ENCODE measurements around the gene TENT5A.

Gene TENT5A

DNA sequence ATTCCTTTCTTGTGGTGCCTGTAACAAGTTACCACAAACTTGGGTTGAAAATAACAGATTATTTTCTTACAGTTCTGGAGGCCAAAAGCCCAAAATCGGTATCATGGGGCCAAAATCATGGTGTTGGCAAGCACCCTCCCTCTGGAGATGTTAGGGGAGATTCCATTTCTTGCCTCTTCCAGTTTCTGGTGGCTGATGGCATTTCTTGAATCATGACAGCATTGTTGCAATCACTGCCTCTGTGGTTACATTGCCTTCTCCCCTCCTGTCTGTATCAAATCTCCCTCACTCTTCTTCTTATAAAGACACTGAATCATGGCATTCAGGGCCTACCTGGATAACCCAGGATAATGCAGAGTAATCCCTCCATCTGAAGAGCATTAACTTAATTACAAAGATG, 17.9 kb upstream of the TENT5A start:
- DNase-seq, result no peak

DNA sequence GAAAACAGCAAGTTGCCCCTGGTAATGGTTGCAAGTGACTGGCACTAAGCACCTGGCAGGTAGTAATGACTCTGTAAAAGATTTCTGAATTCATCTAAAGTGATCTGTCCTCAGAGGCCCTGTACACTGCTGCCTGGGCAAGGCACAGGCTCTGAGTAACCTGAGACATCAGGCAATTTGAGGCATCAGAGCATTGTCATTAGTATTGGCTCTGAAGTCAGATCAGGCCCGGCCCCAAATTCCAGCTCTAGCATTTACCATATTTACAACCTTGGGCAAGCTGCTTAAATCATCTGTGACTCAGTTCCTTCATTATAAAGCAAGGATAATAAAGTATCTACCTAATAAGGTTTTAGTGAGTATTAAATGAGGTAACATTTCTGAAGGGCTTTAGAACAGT, 17.3 kb upstream of the TENT5A start:
- DNase-seq, result no peak

DNA sequence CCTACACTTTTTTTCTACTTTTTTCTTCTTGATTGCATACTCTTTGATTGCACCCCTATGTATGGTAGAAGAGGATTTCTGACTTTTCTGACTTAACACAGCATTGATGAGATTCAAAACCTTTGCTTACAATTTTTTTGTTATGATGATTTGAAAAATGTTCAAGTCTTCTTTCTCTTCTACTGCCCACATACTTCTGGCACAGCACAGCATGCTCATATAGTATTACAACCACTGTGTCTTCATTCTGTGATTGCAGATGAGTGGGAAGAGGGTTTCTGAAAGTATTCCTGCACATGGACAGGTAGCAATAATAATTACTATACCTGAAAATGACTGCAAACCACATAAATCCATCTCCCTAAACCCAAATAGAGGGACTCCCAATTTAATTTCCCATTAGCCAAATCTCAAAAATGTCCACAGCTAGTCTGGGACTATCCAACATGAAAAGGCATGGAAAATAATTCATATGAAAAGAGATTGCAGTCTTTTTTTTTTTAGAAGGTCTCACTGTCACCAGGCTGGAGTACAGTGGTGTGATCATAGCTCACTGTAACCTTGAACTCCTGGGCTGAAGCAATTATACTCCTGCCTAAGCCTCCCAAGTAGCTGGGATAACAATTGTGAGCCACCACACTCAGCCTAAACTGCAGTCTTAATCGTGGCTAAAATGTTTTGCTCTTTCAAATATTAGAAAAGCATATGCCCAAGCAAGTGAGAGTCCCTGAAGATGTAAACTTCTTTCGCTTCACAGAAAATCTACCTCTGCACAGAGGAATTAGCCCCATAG, 15.9 kb upstream of the TENT5A start:
- DNase-seq, result no peak

DNA sequence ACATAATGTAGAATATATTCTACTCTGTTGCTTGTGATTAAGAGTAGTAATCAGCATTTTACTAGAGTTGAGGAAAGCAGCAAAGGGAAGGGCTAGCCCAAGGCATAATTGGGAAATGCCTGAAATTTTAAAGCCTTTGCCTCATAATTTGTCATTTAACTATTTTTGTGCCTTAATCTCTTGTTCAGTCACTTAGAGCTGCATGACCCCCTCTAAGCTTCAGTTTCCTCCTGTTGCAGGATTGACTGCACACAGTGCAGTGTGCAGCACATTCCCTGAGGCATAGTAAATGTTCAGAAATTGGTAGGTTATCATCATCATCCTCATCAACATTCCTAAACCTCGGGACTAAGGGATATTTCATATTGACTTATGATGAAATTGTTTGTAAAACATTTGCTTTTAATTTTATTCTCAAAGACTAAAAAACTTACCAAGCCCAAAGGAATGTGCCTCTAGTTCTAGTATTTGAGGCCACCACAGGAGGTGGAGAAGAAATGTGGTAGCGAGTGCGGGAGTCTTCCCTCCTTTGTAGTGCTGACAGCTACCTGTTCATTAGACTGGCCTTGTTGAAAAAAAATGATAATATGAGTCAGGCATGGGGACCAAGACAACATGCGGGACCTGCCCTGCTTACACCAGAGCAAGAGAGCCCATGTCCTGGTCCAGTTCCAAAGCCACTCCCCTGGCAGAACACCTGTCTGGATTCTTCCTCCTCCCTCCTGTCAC, 14.8 kb upstream of the TENT5A start:
- no peak for DNase-seq

DNA sequence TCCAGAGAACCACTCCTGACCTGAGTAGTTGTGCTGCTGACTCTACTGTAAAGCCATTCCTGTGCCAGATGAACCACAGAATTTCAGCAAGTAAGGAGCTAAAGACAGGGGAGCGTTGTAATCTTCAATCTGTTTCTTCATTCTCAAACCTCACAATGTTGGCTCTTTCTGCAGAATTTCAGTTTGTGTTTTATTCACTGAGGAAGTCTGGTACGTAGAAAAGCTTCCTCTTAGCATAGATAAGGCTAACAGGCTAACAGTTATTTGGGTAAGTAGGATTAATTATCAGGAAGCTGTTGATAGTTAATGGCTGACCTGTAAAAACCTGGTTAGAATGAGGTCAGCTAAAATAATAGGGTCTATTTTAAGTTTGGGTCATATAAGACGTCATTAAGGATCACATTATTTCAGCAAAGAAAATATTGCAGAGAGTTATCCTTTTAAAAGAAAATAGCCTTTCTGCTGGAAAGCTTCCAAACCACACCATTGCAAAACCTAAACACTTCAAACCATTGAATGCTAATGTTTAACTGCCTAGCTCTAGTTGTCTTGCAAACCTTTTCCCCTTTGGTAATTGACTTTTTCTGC, 14.1 kb upstream of the TENT5A start:
- peak; percentile 54 for DNase-seq

DNA sequence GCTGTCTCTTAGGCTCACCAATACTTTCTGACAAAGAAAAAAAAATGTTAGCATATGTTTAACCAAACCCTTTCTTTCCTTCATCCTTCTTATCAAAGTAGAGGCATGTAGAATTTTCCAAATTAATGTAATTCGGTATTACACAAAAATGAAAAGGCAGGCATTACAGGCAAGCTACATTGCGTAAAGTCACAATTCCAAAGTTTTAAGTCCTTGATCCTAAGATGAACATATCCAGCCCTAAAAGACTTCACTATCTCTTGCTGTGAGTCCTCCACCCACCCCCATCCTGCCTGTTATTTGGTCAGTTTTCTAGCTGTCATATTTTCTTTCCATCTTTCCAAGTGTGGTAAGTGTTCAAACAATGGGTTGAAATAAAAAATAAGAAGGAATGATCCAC, 12.1 kb upstream of the TENT5A start:
- DNase-seq, result no peak

DNA sequence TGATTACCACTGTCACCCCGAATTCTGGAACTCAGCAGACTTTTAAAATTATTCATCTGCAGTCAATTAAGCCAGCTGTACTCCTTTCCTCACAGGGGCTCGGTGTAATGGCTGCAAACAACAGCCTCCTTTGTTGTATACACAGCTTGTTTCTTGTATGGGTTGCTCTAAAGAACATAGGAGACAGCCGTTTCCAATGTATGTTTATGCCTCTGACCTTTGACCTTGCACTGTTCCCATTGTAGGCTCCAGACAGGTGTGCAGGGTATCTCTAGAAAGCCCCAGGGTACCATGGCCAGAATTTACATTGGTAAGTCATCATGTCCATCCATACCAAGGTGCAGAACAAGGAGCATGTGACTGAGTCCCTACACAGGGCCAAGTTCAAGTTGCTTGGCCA, 11.5 kb upstream of the TENT5A start:
- no peak for DNase-seq

DNA sequence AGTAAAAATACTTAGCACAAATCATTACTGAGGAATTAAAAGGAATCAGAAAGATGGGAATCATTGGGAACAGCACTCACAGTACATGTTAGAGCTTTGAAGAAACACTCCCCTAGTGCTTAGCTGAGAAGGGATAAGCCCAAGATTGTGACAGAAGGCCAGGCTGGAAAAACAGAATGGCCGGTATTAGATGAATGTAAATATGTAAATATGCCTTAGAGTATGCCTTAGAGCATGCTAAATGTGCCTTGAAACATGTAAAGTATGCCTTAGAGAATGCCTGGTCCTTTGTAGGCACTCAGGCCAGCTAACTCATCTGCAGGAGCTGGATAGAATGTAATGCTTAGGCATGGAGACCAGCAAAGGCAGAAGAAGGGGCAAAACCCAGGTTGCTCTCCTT, 10.6 kb upstream of the TENT5A start:
- DNase-seq, result no peak

DNA sequence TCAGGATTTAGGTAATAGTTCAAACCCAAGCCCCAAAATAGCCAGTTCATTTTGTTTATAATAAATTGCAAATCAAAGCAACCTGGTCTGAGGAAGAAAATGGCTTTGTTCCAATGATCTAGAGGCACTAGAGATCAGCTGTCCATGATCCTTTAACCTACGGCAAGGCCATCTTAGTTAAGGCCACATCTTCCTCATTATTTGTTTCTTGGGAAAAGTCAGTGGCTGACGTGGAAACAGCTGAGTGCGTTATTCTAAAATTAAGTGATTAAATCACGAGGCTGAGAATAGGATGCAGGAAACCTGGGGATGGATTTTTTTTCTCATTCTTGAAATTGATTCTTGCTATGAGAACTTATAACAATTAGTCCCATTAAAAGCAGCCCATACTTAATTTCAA, 10.1 kb upstream of the TENT5A start:
- DNase-seq, result no peak

DNA sequence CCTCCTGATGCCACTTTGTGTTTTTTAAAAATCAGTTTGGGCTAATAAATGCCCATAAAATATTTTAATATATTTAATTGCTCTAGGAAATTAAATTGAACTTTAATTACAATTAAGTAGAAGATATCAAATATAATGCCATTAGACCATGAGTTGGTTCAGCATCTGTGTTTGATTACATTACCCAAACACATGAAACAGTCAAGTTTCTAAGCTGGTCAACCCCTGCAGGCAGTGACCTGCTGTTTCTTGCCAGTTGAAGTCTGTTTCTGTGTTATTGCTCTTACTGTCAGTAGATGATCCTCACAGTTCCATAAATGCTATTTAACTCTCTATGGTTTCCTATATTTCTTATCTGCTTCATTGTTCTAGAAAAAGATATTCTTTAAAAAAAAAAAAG, 9.7 kb upstream of the TENT5A start:
- no peak for DNase-seq

DNA sequence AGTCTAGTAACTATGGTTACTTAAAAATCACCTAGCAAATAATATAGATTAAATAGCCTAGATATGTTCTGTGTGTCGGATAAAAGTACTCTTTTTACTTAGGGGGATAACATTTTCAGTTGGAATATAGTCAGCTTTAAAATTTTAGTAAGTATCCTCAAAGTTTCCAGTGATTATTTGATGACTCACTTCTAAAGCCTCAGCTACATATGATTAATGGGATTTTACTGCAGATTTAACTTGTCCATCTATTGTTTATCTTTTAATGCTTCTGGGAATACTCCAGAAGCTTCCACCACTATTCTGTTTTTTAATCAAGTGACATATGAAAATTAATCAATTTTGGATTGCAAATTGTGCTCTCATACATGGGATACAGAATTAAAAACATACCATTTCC, 8.7 kb upstream of the TENT5A start:
- no peak for DNase-seq

DNA sequence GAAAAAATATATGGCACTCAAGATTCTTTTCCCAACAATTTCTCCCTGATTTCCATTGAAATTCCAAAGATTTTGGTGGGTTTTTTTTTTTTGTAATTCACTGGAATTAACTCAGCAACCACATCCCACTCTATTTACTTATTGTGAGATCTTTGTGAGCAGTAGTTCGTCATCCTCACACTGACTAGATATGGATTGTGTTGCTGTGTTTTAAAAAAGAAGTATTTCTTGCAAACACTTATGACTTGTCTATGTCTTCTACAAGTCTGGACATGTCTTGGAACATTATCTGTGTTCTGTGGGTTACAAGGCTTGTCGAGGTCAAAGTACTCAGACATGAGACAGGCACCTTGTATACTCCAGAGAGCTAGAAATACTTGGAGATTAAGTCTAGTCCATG, 7.3 kb upstream of the TENT5A start:
- no peak for DNase-seq

DNA sequence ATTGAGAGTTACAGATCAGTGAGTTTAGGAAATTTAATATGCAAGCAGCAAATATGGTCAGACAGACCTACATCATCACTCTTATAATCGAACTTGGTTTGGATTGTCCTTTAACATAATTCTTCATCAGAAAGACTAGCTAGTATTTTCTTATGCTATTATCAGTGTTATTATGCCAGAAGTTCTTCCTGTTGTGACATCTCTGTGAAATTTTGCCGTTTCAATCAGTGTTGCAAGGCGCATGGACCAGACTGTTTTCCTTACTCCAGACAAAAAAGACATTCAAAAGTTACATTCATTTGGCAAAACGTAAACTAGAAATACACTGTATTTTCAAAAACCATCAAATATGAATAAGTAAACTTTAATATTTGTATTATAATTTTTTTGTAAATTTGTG, 5.7 kb upstream of the TENT5A start:
- no peak for DNase-seq

DNA sequence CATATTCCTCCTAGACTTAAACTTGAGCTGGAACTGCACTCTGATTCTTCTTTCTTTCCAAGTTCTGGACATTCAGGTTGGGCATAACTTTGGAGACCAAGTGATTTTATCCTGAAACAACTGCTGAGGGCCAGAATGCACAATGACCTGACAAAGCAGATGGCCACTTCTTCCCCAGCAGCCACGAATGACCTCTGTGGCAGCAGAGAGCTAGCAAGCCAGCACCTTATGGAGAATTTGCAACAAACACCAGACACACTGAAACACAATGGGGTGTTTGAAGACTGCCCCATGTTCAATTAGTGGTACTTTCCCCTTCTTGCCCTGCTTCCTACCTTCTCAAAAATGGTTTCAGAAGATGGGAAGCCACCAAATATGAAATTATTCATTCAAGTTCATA, 4.2 kb upstream of the TENT5A start:
- DNase-seq, result no peak

DNA sequence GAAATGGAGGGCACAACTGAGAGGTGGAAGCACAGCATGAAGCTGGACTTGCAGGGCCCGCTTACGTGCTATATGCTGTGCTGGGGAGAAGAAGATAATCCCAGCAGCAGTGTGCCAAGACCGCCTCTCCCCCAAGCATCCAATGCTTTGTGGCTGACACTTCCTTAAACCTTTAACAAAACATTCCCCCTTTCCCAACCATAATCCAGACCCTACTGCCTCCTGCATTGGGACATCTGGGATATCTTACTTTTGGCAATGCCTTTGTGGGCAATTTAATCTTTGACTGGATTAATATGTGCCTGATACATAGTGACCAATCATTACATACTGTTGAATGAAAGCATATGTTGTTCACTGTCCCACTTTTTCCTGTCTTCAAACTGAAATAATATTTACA, 3.1 kb upstream of the TENT5A start:
- DNase-seq, result peak; percentile 33

DNA sequence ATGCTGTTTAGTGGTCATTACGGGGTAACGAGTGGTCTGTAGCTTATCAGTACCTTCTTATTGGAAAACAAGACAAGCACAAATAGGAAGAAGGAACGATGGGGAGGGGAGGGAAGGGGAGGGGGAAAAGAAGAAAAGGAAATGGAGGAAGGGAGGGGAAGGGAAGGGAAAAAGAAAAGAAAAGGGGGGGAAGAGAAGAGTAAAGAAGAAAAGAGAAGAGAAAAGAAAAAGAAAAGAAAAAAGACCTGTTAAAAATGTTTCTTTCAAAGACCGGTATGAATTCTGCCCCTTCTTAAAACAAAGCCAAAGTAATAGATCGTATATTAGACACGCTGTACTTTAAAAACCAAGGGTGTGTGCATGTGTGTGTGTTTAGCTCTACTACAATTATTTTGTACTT, 2.4 kb upstream of the TENT5A start:
- DNase-seq, result no peak

DNA sequence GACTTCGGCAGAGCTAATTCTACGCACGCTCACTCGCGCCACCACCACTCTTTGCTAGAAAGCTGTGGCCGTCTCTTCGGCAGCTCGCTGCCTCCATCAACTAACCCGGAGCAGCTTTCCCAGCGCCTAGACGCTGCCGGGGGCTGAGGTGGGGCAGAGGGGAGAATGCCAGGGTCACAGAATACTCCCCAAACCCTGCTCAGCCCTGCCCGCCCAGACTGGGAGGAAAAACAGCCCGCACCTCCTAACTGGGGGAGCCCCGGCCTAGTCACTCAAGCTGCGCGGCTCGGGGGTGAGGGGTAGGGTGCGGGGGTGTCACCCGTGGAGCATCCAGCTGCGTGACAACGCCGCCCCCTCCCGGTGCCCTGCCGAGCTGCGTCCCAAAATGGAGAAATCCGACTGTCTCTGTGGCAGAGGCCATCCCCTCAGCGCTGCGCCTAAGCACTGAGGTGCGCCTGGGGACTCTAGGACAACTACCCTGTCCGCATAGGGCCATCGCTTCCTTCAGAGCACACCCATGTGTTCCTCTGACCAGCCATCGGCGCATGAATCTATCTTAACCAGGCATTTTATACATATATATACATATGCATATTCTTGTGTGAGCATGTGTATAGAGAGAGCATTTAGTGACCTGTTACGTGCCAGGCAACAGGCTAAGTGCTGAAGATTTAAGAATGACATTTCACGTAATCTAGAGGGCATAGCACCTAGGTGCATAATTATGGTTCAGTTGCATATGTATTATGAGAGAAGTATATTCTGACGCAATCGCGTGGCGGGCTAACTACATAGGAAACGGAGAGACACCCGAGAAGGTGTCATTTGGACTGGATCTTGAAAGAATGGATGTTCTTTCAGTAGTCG, 1.5 kb upstream of the TENT5A start:
- DNase-seq, result peak; percentile 90

DNA sequence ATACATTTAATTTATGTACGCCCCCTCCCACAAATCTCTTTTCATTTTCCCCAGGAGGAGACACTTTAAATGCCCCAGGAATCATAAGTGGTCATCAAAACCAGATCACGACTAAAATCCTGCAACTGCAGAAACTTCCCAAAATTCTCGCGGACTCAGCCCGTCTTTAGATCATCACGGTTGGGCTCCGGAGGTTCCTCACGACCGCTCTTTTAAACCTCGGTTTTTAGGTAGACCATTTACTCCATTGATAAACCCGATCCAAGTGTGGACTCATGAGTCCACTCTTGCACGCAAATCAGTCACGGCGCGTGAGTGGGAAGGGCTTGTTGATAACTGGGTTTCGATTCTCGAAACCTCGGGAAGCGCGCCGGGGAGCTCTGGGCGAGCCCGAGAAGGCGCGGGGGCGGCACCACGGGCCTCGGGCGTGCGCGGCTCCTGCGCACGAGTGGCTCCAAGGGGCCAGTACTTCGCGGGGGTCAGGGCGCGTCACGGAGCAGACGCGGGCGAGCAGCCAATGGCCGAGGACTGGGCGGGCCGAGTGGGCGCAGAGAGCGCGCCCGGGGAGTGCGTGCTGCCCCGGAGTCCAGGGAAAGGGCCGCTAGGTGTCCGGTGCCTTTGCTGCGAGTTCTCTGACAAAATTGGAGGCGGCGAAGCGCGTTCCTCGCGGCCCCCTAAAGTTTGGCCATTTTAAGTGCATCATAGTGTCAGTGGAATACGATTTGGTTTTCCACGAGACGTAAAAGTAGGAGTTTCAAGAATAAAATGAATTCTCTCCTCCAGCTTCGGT, 635 bp upstream of the TENT5A start:
- peak; percentile 95 for DNase-seq

DNA sequence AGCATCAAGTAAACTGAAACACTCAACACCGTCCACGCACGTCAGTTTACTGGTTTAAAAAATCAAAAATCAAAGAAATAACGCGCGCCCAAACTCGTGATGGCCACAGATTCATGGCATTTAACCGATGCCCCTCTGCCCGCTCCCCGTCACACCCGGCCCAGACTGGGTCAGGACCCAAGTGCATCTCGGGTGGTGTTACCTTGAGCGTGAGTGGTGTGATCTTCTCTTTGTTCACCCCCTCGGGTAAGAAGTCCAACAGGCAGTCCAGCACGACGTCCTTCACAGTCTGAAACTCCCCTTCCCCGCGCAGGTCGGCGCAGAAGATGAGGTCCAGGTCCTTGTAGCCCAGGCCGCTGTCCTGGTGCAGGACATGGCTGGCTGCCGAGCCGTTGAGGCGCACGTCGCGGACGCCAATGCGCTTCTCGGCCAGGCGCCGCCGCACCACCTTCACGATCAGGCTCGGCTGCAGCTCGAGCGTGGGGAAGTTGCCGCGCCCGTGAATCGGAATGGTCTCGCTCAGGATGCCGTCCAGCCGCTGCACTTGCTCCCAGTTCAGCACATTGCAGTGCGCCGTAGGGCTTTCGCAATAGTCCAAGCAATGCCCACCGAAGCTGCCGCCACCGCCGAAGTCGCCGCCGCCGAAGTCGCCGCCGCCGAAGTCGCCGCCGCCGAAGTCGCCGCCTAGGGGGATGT, 945 bp downstream of the TENT5A start:
- DNase-seq, result peak; percentile 80

DNA sequence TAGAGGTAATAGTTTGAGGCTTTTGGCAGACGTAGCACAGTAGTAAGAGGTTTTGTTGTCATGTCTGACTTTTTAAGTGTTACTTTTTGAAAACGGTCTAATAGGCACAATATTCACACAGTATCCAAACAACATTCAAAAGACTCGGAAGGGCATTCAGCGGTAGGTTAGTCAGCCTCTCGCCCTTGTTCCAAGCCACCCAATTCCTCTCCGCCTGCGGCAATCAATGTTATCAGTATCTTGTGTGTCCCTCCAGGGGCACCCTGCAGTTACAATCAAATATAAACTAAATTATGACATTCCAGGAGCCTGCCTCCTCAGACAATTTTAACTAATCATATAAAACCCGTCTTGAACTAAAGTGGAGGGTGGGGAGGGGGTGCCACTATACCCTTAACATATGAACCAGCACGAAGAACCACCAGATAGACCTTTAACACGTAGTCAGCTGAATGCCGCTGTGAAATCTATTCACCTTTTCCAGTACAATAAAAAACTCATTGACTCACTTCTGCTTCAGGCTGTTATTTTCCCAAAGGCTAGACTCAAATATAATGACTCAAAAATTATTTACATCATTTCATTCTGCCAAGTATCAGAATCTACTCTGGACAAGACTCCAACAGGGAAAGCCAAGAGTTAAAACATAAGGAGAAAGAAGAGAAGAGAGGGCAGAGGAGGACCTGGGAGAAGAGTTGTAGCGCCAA, 1.6 kb downstream of the TENT5A start:
- no peak for DNase-seq

DNA sequence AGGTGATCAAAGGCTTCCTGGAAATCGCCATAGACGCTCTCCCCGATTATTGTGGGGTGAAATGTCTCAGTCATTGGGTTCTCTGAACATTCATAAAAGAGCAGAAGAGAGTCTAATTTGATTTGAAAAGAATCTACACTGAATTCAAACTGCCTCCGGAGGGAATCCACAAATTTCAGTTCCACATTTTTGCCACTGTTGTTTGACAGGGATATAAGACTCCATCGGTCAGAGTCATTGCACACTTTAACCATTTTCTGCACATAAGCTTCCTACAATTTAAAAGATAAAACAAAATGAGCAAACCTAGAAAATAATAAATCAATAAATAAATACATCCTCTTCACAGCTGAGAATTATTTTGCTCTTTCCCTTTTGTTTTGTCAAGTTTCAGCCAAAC, 2.3 kb downstream of the TENT5A start:
- no peak for DNase-seq
